Measurements from ENCODE around the gene CCDC86. TPM values are rescaled to one million over a fixed set of nuclear protein-coding genes. Genes with fewer than 3 reads are reported as not detected.

CCDC86 gene
- total RNA-seq, 3 donors from 2014 or later, result 8.8 to 14.9 (median 14.7) TPM

DNA sequence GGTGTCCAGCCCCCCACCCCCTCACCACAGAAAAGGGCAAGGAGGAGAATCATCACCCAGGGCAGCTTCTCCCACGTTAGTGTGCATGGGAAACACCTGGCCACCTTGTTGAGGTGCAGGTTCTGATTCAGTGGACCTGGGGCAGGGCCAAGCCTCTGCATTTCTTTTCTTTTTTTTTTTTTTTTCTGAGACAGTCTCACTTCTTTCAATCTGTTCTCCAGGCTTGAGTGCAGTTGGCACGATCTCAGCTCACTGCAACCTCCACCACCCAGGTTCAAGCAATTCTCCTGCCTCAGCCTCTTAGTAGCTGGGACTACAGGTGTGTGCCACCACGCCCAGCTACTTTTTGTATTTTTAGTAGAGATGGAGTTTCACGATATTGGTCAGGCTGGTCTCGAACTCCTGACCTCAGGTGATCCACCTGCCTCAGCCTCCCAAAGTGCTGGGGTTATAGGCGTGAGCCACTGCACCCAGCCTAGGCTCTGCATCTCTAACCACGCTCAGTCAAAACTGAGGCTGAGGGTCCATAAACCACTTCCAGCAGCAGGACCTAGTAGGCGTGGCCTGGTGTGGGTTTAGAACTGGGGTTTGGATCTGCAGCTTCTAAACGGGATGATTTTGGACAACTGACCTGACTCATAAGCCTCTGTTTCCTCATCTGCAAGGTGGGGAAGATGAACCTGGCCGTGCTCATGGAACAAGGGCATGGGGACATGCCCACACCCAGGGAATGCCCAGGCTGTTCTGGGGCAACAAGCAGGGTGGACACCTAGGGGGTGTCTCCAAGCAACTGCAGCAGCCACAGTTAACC is 26.2 kb downstream of the CCDC86 start:
- intact Hi-C loops (cut with DNase I, micrococcal nuclease), result no loop called here
- DNase-seq (no peak), ATAC-seq (no peak)
- H3K4me1 ChIP-seq (ENCODE audit: low read depth), result no peaks in the 10 kb centered on the region
- no peaks in the 10 kb centered on the region for H3K9me3 ChIP-seq
- H3K4me3 ChIP-seq, result no peak overlapping the region
- H3K36me3 ChIP-seq (ENCODE audit: low read depth), result no peaks in the 10 kb centered on the region
- TF ChIP-seq, protein P1, sequence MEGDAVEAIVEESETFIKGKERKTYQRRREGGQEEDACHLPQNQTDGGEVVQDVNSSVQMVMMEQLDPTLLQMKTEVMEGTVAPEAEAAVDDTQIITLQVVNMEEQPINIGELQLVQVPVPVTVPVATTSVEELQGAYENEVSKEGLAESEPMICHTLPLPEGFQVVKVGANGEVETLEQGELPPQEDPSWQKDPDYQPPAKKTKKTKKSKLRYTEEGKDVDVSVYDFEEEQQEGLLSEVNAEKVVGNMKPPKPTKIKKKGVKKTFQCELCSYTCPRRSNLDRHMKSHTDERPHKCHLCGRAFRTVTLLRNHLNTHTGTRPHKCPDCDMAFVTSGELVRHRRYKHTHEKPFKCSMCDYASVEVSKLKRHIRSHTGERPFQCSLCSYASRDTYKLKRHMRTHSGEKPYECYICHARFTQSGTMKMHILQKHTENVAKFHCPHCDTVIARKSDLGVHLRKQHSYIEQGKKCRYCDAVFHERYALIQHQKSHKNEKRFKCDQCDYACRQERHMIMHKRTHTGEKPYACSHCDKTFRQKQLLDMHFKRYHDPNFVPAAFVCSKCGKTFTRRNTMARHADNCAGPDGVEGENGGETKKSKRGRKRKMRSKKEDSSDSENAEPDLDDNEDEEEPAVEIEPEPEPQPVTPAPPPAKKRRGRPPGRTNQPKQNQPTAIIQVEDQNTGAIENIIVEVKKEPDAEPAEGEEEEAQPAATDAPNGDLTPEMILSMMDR (IDR thresholded peaks at IDR 0.05), result no peak

DNA sequence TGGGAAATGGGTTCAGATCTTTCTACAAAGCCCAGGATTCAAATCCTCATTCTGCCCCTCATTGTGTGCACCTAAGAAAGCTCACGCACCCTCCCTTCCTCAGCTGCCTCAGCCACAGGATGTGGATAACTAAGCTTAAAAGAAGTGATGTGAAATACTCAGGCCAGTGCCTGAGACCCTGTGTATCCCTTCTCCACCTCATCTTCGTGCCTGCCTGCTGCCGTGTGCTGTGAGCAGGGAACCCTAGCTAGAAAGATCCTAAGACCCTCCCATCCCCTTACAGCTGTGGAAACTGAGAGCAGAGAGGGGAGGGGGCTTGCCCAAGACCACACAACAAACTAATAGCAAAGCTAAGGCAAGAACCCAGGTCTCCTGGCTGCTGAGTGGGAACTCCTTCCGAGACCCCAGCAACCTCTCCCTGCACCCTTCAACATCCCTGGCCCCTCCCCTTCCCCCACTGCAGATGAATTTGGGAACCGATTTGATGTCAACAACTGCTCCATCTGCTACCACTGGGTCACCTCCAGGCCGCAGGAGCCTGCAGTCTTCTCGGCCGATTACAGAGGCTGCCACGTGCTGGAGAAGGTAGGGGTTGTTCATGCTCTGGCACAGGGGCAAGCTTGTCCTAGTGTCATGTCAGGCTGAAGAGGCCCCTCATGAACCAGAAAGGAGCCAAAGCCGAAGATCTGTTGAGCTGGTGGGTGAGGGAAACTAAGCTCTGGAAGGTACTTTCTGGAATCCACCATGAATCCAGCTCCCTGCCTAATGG is 27.0 kb downstream of the CCDC86 start:
- ATAC-seq (no peak), DNase-seq (peak in 1 of 3 donors; percentile 21)
- intact Hi-C loops (cut with DNase I, micrococcal nuclease), result no loop called here
- Histone ChIP-seq H3K9me3 (no peaks in the 10 kb centered on the region), H3K36me3 (ENCODE audit: low read depth) (no peaks in the 10 kb centered on the region), H3K4me1 (ENCODE audit: low read depth) (no peaks in the 10 kb centered on the region), H3K4me3 (no peak overlapping the region)
- TF ChIP-seq, protein P1 (IDR thresholded peaks at IDR 0.05), result no peak

DNA sequence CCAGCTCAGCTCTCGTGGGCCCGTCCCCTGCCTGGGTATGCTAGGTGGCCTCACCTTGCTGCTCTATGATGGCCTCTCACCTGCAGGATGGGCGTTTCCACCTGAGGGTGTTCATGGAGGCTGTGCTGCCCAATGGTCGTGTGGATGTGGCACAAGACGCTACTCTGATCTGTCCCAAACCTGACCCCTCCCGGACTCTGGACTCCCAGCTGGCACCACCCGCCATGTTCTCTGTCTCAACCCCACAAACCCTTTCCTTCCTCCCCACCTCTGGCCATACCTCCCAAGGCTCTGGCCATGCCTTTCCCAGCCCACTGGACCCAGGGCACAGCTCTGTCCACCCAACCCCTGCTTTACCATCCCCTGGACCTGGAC is 27.5 kb downstream of the CCDC86 start:
- ATAC-seq (no peak), DNase-seq (peak in 1 of 3 donors; percentile 18)
- Histone ChIP-seq H3K4me1 (ENCODE audit: low read depth) (no peaks in the 10 kb centered on the region), H3K36me3 (ENCODE audit: low read depth) (no peaks in the 10 kb centered on the region), H3K9me3 (no peaks in the 10 kb centered on the region), H3K4me3 (no peak overlapping the region)
- TF ChIP-seq, protein P1 (IDR thresholded peaks at IDR 0.05), result no peak
- intact Hi-C loops (cut with DNase I, micrococcal nuclease), result no loop called here

DNA sequence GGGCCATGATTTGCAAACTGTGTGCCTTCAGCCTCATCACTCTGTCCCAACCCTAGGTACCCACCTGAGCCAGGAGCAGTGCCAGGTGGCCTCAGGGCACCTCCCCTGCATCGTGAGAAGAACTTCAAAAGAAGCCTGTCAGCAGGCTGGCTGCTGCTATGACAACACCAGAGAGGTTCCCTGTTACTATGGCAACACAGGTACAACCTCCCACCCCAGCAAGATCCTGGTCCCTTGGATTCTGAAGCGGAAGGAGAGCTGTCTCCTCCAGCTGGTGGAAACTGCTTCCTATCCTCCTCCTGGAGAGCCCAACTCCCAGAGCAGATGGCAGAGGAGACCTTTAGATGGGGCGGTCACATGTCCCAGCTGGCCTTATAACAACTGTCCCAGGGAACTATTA is 28.4 kb downstream of the CCDC86 start:
- H3K9me3 ChIP-seq, result no peaks in the 10 kb centered on the region
- H3K4me1 ChIP-seq (ENCODE audit: low read depth), result no peaks in the 10 kb centered on the region
- DNase-seq (peak in 1 of 3 donors; percentile 22), ATAC-seq (peak; percentile 14)
- no peak overlapping the region for H3K4me3 ChIP-seq
- no peaks in the 10 kb centered on the region for H3K36me3 ChIP-seq (ENCODE audit: low read depth)
- TF ChIP-seq, protein P1 (IDR thresholded peaks at IDR 0.05), result no peak
- intact Hi-C loops (cut with DNase I, micrococcal nuclease), result no loop called here

DNA sequence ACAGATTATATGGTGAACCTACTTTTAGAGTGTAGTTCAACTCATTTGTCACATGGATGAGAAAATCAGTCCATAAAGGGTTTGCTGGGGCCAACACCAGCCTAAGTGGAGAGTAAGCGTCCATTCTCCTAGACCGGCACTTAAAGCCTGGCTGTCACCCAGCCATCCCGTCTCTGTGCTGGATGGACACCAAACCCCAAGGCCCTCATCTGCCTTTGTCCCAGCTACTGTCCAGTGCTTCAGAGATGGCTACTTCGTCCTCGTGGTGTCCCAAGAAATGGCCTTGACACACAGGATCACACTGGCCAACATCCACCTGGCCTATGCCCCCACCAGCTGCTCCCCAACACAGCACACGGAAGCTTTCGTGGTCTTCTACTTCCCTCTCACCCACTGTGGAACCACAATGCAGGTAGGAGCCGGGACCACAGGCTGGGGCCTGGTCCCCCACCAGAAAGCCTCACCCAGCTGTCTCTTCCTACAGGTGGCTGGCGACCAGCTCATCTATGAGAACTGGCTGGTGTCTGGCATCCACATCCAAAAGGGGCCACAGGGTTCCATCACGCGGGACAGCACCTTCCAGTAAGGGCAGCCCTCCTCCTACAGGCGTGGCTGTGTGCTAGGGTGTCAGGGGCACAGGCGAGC is 28.9 kb downstream of the CCDC86 start:
- Histone ChIP-seq H3K9me3 (no peaks in the 10 kb centered on the region), H3K36me3 (ENCODE audit: low read depth) (no peaks in the 10 kb centered on the region), H3K4me1 (ENCODE audit: low read depth) (no peaks in the 10 kb centered on the region), H3K4me3 (no peak overlapping the region)
- DNase-seq, result no peak
- intact Hi-C loops (cut with DNase I, micrococcal nuclease), result no loop called here
- no peak for ATAC-seq
- TF ChIP-seq, protein P1 (IDR thresholded peaks at IDR 0.05), result no peak
